ENCODE results near the gene SOAT2. TPM values are rescaled to one million over a fixed set of nuclear protein-coding genes. Genes with fewer than 3 reads are reported as not detected.

SOAT2 gene
- polyA plus RNA-seq, 1 experiment: not detected

GRCh38 chr12:53074283-53074998, 28.8 kb upstream of the SOAT2 start:
- CTCF ChIA-PET: interaction anchor here (0.7 to 2.0 kb wide), 3 partner anchors 11 to 25 kb away, joined by 4 to 6 read pairs (median 5); no protein-coding TSS in a partner anchor
- no peak overlapping the region for H3K4me3 ChIP-seq (ENCODE audit: low read depth, low read length)
- no peaks in the 10 kb centered on the region for H3K9me3 ChIP-seq (ENCODE audit: control insufficient read depth, insufficient read depth, low read length)
- POLR2A ChIA-PET: interaction anchor here (0.7 kb wide), 1 partner anchor 23 kb away, joined by 6 read pairs; the partner anchor contains the start of gene IGFBP6
- no peak overlapping the region for H3K27ac ChIP-seq (ENCODE audit: low read depth, low read length)
- no peaks in the 10 kb centered on the region for H3K27me3 ChIP-seq (ENCODE audit: control insufficient read depth, insufficient read depth, low read length)
- DNase-seq (ENCODE audit: low read depth, low spot score): no peak
- TF ChIP-seq, protein P1, sequence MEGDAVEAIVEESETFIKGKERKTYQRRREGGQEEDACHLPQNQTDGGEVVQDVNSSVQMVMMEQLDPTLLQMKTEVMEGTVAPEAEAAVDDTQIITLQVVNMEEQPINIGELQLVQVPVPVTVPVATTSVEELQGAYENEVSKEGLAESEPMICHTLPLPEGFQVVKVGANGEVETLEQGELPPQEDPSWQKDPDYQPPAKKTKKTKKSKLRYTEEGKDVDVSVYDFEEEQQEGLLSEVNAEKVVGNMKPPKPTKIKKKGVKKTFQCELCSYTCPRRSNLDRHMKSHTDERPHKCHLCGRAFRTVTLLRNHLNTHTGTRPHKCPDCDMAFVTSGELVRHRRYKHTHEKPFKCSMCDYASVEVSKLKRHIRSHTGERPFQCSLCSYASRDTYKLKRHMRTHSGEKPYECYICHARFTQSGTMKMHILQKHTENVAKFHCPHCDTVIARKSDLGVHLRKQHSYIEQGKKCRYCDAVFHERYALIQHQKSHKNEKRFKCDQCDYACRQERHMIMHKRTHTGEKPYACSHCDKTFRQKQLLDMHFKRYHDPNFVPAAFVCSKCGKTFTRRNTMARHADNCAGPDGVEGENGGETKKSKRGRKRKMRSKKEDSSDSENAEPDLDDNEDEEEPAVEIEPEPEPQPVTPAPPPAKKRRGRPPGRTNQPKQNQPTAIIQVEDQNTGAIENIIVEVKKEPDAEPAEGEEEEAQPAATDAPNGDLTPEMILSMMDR (IDR thresholded peaks at IDR 0.05; ENCODE audit: low read depth, low read length): no peak

DNA sequence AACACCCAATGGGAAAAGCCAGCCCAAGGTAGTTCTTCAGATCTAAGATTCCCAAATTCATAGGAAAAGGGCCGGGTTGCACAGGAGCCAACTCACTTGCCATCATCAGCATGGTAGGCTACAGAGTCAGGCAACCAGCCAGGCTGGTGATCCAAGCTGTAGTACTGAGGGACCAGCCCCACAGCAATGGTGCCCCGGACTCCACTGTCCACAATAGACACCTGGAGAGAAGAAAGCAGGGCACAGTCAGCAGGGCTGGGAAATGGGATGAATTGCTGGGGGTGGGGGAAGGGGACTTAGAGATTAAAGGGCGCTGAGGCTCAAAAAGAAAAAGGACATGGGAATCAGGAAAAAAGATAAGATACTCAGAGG, 28.3 kb upstream of the SOAT2 start:
- H3K27me3 ChIP-seq (ENCODE audit: control insufficient read depth, insufficient read depth, low read length): no peaks in the 10 kb centered on the region
- no peak overlapping the region for H3K27ac ChIP-seq (ENCODE audit: low read depth, low read length)
- DNase-seq (ENCODE audit: low read depth, low spot score): no peak
- POLR2A ChIA-PET: no interaction called here
- no peak overlapping the region for H3K4me3 ChIP-seq (ENCODE audit: low read depth, low read length)
- TF ChIP-seq, protein P1 (IDR thresholded peaks at IDR 0.05; ENCODE audit: low read depth, low read length): no peak
- H3K9me3 ChIP-seq (ENCODE audit: control insufficient read depth, insufficient read depth, low read length): no peaks in the 10 kb centered on the region
- CTCF ChIA-PET: interaction anchor here (2.0 kb wide), 1 partner anchor 24 kb away, joined by 6 read pairs; no protein-coding TSS in a partner anchor

DNA sequence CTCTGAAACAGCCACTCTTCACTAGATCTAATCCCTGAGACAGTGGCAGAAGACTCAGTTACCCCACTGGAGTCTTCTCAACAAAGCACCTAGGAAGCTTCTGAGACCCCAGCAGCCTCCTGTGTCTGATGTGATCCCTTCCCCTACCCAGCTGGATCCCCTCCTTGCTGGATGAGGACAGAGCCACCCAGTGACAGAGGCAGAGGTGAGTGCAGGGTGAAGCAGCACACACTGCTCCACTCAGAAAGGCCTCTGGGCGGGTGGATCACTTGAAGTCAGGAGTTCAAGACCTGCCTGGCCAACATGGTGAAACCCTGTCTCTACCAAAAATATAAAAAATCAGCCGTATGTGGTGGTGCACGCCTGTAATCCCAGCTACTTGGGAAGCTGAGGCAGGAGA, 26.8 kb upstream of the SOAT2 start:
- Histone ChIP-seq H3K27ac (ENCODE audit: low read depth, low read length) (no peak overlapping the region), H3K9me3 (ENCODE audit: control insufficient read depth, insufficient read depth, low read length) (no peaks in the 10 kb centered on the region), H3K4me3 (ENCODE audit: low read depth, low read length) (no peak overlapping the region), H3K27me3 (ENCODE audit: control insufficient read depth, insufficient read depth, low read length) (no peaks in the 10 kb centered on the region)
- ChIA-PET CTCF (interaction anchor here (0.6 to 2.5 kb wide), 5 partner anchors 11 to 121 kb away, joined by 3 to 16 read pairs (median 5); no protein-coding TSS in a partner anchor), POLR2A (no interaction called here)
- DNase-seq (ENCODE audit: low read depth, low spot score): no peak
- TF ChIP-seq, protein P1 (IDR thresholded peaks at IDR 0.05; ENCODE audit: low read depth, low read length): no peak

- no peak for DNase-seq (ENCODE audit: low read depth, low spot score)
- ChIA-PET POLR2A (no interaction called here), CTCF (interaction anchor here (1.5 to 2.5 kb wide), 2 partner anchors 11 to 121 kb away, joined by 5 to 16 read pairs; no protein-coding TSS in a partner anchor)
- Histone ChIP-seq H3K27ac (ENCODE audit: low read depth, low read length) (no peak overlapping the region), H3K27me3 (ENCODE audit: control insufficient read depth, insufficient read depth, low read length) (no peaks in the 10 kb centered on the region), H3K9me3 (ENCODE audit: control insufficient read depth, insufficient read depth, low read length) (no peaks in the 10 kb centered on the region), H3K4me3 (ENCODE audit: low read depth, low read length) (no peak overlapping the region)
- TF ChIP-seq, protein P1 (IDR thresholded peaks at IDR 0.05; ENCODE audit: low read depth, low read length): no peak
These were observed 26.3 kb upstream of the SOAT2 start for GRCh38 chr12:53077030-53077429.
